HEK293 (cell line): ENCODE data around the gene GPALPP1.

Experiments used
- CTCF ChIA-PET: fragments of 350-600 bp; formaldehyde crosslinking; extraction: SDS; loops from one replicate; lab custom pipeline; 2021; ENCODE audit warnings: antibody characterized with exemption; lab: Yijun Ruan, JAX
- POLR2A ChIA-PET: fragments of 300-600 bp; formaldehyde crosslinking; extraction: SDS; loops from one replicate; lab custom pipeline; 2020; ENCODE audit warnings: antibody characterized with exemption, inconsistent platforms; lab: Yijun Ruan, JAX
- H3K27ac ChIP-seq: fragments of 200-500 bp; sonication (Bioruptor generic); 2 replicates; pipeline ENCODE4 v1.5.1; 2014; ENCODE audit warnings: low read depth, low read length, control low read depth, inconsistent platforms; ENCODE audit errors: extremely low read depth
- H3K36me3 ChIP-seq, 2 experiments: fragments of 200-500 bp in 1 of 2; sonication (Bioruptor generic) in 1 of 2; 1 replicate in 1 of 2; 2 replicates in 1 of 2; pipeline ENCODE4 v1.5.1; 2014 to 2017; ENCODE audit warnings: inconsistent platforms in 2 of 2, low read length in 2 of 2; ENCODE audit not compliant: control insufficient read depth in 2 of 2, insufficient read depth in 1 of 2
- H3K4me1 ChIP-seq: fragments of 200-500 bp; sonication (Bioruptor generic); 2 replicates; pipeline ENCODE4 v1.5.1; 2014; ENCODE audit warnings: mild to moderate bottlenecking, low read length, inconsistent platforms; ENCODE audit not compliant: control insufficient read depth, insufficient read depth
- H3K4me3 ChIP-seq: 2 replicates; pipeline ENCODE4 v1.5.1; 2011; ENCODE audit warnings: low read depth, mild to moderate bottlenecking, control low read depth, low read length, moderate library complexity
- H3K9me3 ChIP-seq: fragments of 200-500 bp; sonication (Bioruptor generic); 2 replicates; pipeline ENCODE4 v1.5.1; 2014; ENCODE audit warnings: low read depth, low read length, inconsistent platforms; ENCODE audit not compliant: control insufficient read depth, insufficient read depth
- GLI2 ChIP-seq: fragments of 450-650 bp; formaldehyde crosslinking; IDR thresholded peaks from 2 replicates; pipeline ENCODE4; 2017; ENCODE audit warnings: missing biosample characterization, missing genetic modification characterization, low read depth, borderline replicate concordance
- HOXA7 ChIP-seq: sonication (generic); formaldehyde crosslinking; IDR thresholded peaks from 2 replicates; pipeline ENCODE4 v1.8.1; 2022; ENCODE audit warnings: missing genetic modification reagents, borderline replicate concordance
- IKZF3 ChIP-seq: fragments of 450-650 bp; IDR thresholded peaks from 2 replicates; pipeline ENCODE4 v1.5.0; 2018; ENCODE audit warnings: missing biosample characterization, mild to moderate bottlenecking, missing genetic modification characterization, moderate library complexity
- KLF10 ChIP-seq: fragments of 450-650 bp; IDR thresholded peaks from 2 replicates; pipeline ENCODE4 v1.5.1; 2018; ENCODE audit warnings: missing biosample characterization, mild to moderate bottlenecking, missing genetic modification characterization
- KLF8 ChIP-seq: fragments of 450-650 bp; formaldehyde crosslinking; IDR thresholded peaks from 2 replicates; pipeline ENCODE4 v1.5.1; 2016; ENCODE audit warnings: missing biosample characterization, missing genetic modification characterization
- MYNN ChIP-seq: fragments of 450-650 bp; formaldehyde crosslinking; IDR thresholded peaks from 2 replicates; pipeline ENCODE4 v1.5.1; 2016; ENCODE audit warnings: missing biosample characterization, missing genetic modification characterization, borderline replicate concordance
- OVOL3 ChIP-seq: fragments of 450-650 bp; formaldehyde crosslinking; IDR thresholded peaks from 2 replicates; pipeline ENCODE4 v1.5.1; 2016; ENCODE audit warnings: missing biosample characterization, missing genetic modification characterization
- RBAK ChIP-seq: fragments of 450-650 bp; formaldehyde crosslinking; IDR thresholded peaks from 2 replicates; pipeline ENCODE4 v1.5.1; 2016; ENCODE audit warnings: missing biosample characterization, missing genetic modification characterization
- SALL2 ChIP-seq: fragments of 450-650 bp; formaldehyde crosslinking; IDR thresholded peaks from 2 replicates; pipeline ENCODE4 v1.5.0; 2017; ENCODE audit warnings: missing biosample characterization, mild to moderate bottlenecking, missing genetic modification characterization, borderline replicate concordance
- YY1 ChIP-seq: fragments of 450-650 bp; formaldehyde crosslinking; IDR thresholded peaks from 2 replicates; pipeline ENCODE4 v1.5.1; 2018; ENCODE audit warnings: missing biosample characterization, missing genetic modification characterization
- ZBTB20 ChIP-seq: fragments of 450-650 bp; formaldehyde crosslinking; IDR thresholded peaks from 2 replicates; pipeline ENCODE4 v1.5.1; 2016; ENCODE audit warnings: missing biosample characterization, missing genetic modification characterization
- ZEB2 ChIP-seq: fragments of 450-650 bp; formaldehyde crosslinking; IDR thresholded peaks from 2 replicates; pipeline ENCODE4 v1.5.1; 2016; ENCODE audit warnings: missing biosample characterization, missing genetic modification characterization
- ZNF140 ChIP-seq: fragments of 450-650 bp; formaldehyde crosslinking; IDR thresholded peaks from 2 replicates; pipeline ENCODE4 v1.5.1; 2016; ENCODE audit warnings: missing biosample characterization, missing genetic modification characterization
- ZNF155 ChIP-seq: fragments of 450-650 bp; formaldehyde crosslinking; IDR thresholded peaks from 2 replicates; pipeline ENCODE4 v1.5.1; 2016; ENCODE audit warnings: missing biosample characterization, missing genetic modification characterization
- ZNF221 ChIP-seq: fragments of 450-650 bp; formaldehyde crosslinking; IDR thresholded peaks from 2 replicates; pipeline ENCODE4 v1.5.1; 2017; ENCODE audit warnings: missing biosample characterization, missing genetic modification characterization, borderline replicate concordance
- ZNF23 ChIP-seq: fragments of 450-650 bp; formaldehyde crosslinking; IDR thresholded peaks from 2 replicates; pipeline ENCODE4 v1.5.1; 2016; ENCODE audit warnings: missing biosample characterization, missing genetic modification characterization, borderline replicate concordance
- ZNF24 ChIP-seq: fragments of 450-650 bp; formaldehyde crosslinking; IDR thresholded peaks from 2 replicates; pipeline ENCODE4 v1.5.1; 2016; ENCODE audit warnings: missing biosample characterization, missing genetic modification characterization
- ZNF350 ChIP-seq: fragments of 450-650 bp; formaldehyde crosslinking; IDR thresholded peaks from 2 replicates; pipeline ENCODE4 v1.5.0; 2017; ENCODE audit warnings: missing biosample characterization, mild to moderate bottlenecking, missing genetic modification characterization
- ZNF501 ChIP-seq: fragments of 450-650 bp; formaldehyde crosslinking; IDR thresholded peaks from 2 replicates; pipeline ENCODE4 v1.5.1; 2016; ENCODE audit warnings: missing biosample characterization, missing genetic modification characterization
- ZNF514 ChIP-seq: fragments of 450-650 bp; formaldehyde crosslinking; IDR thresholded peaks from 2 replicates; pipeline ENCODE4 v1.5.1; 2016; ENCODE audit warnings: missing biosample characterization, missing genetic modification characterization
- ZNF548 ChIP-seq: fragments of 450-650 bp; formaldehyde crosslinking; IDR thresholded peaks from 2 replicates; pipeline ENCODE4 v1.5.1; 2016; ENCODE audit warnings: missing biosample characterization, missing genetic modification characterization
- TF ChIP-seq, protein P1 (sequence below): sonication (generic); formaldehyde crosslinking; IDR thresholded peaks from 2 replicates; pipeline ENCODE4 v1.8.1; 2022; ENCODE audit warnings: mild to moderate bottlenecking, moderate library complexity, missing genetic modification reagents
- TF ChIP-seq, protein P2 (sequence below): fragments of 450-650 bp; formaldehyde crosslinking; IDR thresholded peaks from 2 replicates; pipeline ENCODE4 v1.5.1; 2016; ENCODE audit warnings: missing biosample characterization, missing genetic modification characterization
- TF ChIP-seq, protein P3 (sequence below): fragments of 450-650 bp; formaldehyde crosslinking; IDR thresholded peaks from 2 replicates; pipeline ENCODE4 v1.5.1; 2016; ENCODE audit warnings: missing biosample characterization, missing genetic modification characterization, low read depth
- TF ChIP-seq, protein P4 (sequence below): fragments of 450-650 bp; IDR thresholded peaks from 2 replicates; pipeline ENCODE4 v1.5.1; 2018; ENCODE audit warnings: missing biosample characterization, mild to moderate bottlenecking, missing genetic modification characterization
- TF ChIP-seq, protein P5 (sequence below): fragments of 450-650 bp; formaldehyde crosslinking; optimal IDR thresholded peaks from 2 replicates; pipeline ENCODE3; 2016; ENCODE audit warnings: missing biosample characterization, mild to moderate bottlenecking, missing genetic modification characterization

Gene GPALPP1

DNA sequence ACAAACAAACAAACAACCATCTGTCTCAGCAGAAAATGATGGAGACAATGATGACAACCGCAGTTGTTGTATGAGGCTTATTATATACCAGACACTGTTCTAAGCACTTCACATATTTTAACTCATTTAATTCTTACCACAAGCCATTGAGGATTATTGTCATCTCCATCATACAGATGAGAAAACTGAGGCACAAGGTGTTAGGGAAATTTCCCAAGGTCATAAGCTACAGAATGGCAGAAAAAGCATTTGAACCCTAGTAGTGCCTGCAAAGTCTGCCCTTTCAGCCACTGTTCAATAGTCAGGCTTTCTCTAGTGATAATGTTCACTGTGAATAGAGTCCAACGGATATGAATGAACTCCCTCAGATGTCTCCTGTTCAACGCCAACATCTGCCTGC is 60.1 kb downstream of the GPALPP1 start:
- TF ChIP-seq SALL2 (tag by site-specific recombination): no peak
- no peak for TF ChIP-seq MYNN
- TF ChIP-seq, protein P1, sequence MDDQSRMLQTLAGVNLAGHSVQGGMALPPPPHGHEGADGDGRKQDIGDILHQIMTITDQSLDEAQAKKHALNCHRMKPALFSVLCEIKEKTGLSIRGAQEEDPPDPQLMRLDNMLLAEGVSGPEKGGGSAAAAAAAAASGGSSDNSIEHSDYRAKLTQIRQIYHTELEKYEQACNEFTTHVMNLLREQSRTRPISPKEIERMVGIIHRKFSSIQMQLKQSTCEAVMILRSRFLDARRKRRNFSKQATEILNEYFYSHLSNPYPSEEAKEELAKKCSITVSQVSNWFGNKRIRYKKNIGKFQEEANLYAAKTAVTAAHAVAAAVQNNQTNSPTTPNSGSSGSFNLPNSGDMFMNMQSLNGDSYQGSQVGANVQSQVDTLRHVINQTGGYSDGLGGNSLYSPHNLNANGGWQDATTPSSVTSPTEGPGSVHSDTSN: no peak
- TF ChIP-seq YY1 (tag by site-specific recombination): no peak
- no peak for TF ChIP-seq ZNF23 (tag by site-specific recombination)
- TF ChIP-seq ZNF350 (tag by site-specific recombination): no peak
- TF ChIP-seq, protein P2, sequence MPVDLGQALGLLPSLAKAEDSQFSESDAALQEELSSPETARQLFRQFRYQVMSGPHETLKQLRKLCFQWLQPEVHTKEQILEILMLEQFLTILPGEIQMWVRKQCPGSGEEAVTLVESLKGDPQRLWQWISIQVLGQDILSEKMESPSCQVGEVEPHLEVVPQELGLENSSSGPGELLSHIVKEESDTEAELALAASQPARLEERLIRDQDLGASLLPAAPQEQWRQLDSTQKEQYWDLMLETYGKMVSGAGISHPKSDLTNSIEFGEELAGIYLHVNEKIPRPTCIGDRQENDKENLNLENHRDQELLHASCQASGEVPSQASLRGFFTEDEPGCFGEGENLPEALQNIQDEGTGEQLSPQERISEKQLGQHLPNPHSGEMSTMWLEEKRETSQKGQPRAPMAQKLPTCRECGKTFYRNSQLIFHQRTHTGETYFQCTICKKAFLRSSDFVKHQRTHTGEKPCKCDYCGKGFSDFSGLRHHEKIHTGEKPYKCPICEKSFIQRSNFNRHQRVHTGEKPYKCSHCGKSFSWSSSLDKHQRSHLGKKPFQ (tag by site-specific recombination): no peak
- TF ChIP-seq ZNF514 (tag by site-specific recombination): no peak
- no peak for TF ChIP-seq KLF10 (tag by site-specific recombination)
- TF ChIP-seq HOXA7 (CRISPR knock-in tag): no peak
- TF ChIP-seq OVOL3 (tag by site-specific recombination): no peak
- TF ChIP-seq KLF8 (tag by site-specific recombination): no peak
- no peak for TF ChIP-seq ZNF140
- ChIA-PET CTCF (interaction anchor here (0.6 to 4.4 kb wide), 2 partner anchors 177 to 259 kb away, joined by 3 to 62 read pairs; no protein-coding TSS in a partner anchor), POLR2A (no interaction called here)
- H3K4me3 ChIP-seq: no peak overlapping the region
- H3K27ac ChIP-seq: no peak overlapping the region
- H3K36me3 ChIP-seq: no peaks in the 10 kb centered on the region
- no peaks in the 10 kb centered on the region for H3K9me3 ChIP-seq
- H3K4me1 ChIP-seq: 0 out of 2 replicates have a peak, but pooled peaks cover 2% of the 10 kb centered on the region

DNA sequence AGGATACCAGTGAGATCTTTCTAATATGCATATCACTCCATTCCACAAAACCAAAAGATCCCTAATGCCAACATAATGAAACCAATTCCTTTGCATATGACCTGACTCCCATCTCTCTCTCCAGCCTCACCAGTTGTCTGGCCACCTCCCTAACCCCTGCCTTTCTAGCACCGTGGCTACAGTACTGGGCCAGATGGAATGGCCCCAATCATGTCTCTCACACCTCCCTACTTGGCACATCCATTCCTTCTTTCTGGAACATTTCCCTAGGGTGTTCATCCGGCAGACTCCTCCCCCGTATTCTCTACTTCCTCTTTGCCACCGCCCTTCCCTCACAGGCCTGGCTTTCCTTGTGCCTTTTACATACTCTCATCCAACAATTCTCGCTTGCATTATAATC is 62.0 kb downstream of the GPALPP1 start:
- H3K9me3 ChIP-seq: no peaks in the 10 kb centered on the region
- ChIA-PET POLR2A (no interaction called here), CTCF (interaction anchor here (0.6 kb wide), 1 partner anchor 57 kb away, joined by 4 read pairs; no protein-coding TSS in a partner anchor)
- no peak overlapping the region for H3K27ac ChIP-seq
- H3K36me3 ChIP-seq: no peaks in the 10 kb centered on the region
- H3K4me1 ChIP-seq: 0 out of 2 replicates have a peak, but pooled peaks cover 2% of the 10 kb centered on the region
- H3K4me3 ChIP-seq: no peak overlapping the region
- TF ChIP-seq, protein P3, sequence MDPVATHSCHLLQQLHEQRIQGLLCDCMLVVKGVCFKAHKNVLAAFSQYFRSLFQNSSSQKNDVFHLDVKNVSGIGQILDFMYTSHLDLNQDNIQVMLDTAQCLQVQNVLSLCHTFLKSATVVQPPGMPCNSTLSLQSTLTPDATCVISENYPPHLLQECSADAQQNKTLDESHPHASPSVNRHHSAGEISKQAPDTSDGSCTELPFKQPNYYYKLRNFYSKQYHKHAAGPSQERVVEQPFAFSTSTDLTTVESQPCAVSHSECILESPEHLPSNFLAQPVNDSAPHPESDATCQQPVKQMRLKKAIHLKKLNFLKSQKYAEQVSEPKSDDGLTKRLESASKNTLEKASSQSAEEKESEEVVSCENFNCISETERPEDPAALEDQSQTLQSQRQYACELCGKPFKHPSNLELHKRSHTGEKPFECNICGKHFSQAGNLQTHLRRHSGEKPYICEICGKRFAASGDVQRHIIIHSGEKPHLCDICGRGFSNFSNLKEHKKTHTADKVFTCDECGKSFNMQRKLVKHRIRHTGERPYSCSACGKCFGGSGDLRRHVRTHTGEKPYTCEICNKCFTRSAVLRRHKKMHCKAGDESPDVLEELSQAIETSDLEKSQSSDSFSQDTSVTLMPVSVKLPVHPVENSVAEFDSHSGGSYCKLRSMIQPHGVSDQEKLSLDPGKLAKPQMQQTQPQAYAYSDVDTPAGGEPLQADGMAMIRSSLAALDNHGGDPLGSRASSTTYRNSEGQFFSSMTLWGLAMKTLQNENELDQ (tag by site-specific recombination): no peak
- no peak for TF ChIP-seq GLI2 (tag by site-specific recombination)
- TF ChIP-seq ZEB2 (tag by site-specific recombination): no peak
- no peak for TF ChIP-seq ZNF221 (tag by site-specific recombination)
- TF ChIP-seq, protein P4, sequence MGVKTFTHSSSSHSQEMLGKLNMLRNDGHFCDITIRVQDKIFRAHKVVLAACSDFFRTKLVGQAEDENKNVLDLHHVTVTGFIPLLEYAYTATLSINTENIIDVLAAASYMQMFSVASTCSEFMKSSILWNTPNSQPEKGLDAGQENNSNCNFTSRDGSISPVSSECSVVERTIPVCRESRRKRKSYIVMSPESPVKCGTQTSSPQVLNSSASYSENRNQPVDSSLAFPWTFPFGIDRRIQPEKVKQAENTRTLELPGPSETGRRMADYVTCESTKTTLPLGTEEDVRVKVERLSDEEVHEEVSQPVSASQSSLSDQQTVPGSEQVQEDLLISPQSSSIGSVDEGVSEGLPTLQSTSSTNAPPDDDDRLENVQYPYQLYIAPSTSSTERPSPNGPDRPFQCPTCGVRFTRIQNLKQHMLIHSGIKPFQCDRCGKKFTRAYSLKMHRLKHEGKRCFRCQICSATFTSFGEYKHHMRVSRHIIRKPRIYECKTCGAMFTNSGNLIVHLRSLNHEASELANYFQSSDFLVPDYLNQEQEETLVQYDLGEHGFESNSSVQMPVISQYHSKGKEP (tag by site-specific recombination): no peak
- TF ChIP-seq ZNF24 (tag by site-specific recombination): no peak
- TF ChIP-seq ZNF501: no peak
- no peak for TF ChIP-seq ZNF548
- no peak for TF ChIP-seq ZBTB20 (tag by site-specific recombination)
- TF ChIP-seq IKZF3 (tag by site-specific recombination): no peak
- TF ChIP-seq, protein P5, sequence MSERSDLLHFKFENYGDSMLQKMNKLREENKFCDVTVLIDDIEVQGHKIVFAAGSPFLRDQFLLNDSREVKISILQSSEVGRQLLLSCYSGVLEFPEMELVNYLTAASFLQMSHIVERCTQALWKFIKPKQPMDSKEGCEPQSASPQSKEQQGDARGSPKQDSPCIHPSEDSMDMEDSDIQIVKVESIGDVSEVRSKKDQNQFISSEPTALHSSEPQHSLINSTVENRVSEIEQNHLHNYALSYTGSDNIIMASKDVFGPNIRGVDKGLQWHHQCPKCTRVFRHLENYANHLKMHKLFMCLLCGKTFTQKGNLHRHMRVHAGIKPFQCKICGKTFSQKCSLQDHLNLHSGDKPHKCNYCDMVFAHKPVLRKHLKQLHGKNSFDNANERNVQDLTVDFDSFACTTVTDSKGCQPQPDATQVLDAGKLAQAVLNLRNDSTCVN (tag by site-specific recombination): no peak
- TF ChIP-seq ZNF155: no peak
- no peak for TF ChIP-seq RBAK (tag by site-specific recombination)
- no peak for TF ChIP-seq ZNF140
